Caco-2 (cell line): Measurements from ENCODE around the gene OR2C3. TPM values are rescaled to one million over a fixed set of nuclear protein-coding genes. Genes with fewer than 3 reads are reported as not detected.

Experiments used
- Bru-seq: library from RNA; stranded (reverse); fragments of 400-500 nt; gene quantifications from one replicate; lab custom pipeline; 2021; lab: Mats Ljungman, UMichigan
- BruChase-seq, 2 experiments: library from RNA; stranded (reverse); fragments of 400-500 nt; gene quantifications; one replicate each; lab custom pipeline; 2021; lab: Mats Ljungman, UMichigan
- BruUV-seq: library from RNA; stranded (reverse); fragments of 400-500 nt; replicated peaks from 2 replicates; lab custom pipeline; 2021; lab: Mats Ljungman, UMichigan
- CTCF ChIA-PET: fragments of 300-600 bp; sonication (Branson Sonifier 250); formaldehyde crosslinking; loops from one replicate; lab custom pipeline; 2022; ENCODE audit warnings: antibody characterized with exemption; lab: Charles Lee
- POLR2A ChIA-PET: fragments of 300-600 bp; sonication (Branson Sonifier 250); formaldehyde crosslinking; loops from one replicate; lab custom pipeline; 2022; ENCODE audit warnings: antibody characterized with exemption; lab: Charles Lee
- DNase-seq, 2 experiments: peaks; one replicate each; pipeline versions ENCODE4 v3.0.0 to v3.0.0-alpha.2; 2020 to 2022
- H3K27me3 ChIP-seq: replicated peaks from 2 replicates; pipeline ENCODE4 v1.6.0; 2011; ENCODE audit warnings: low read length; ENCODE audit not compliant: control insufficient read depth, insufficient read depth
- H3K36me3 ChIP-seq: 2 replicates; pipeline ENCODE4 v1.5.1; 2011; ENCODE audit warnings: low read length; ENCODE audit not compliant: control insufficient read depth, insufficient read depth
- H3K4me1 ChIP-seq: fragments of 250-450 bp; sonication (Bioruptor Pico); 2 replicates; pipeline ENCODE4 v1.5.1; 2020; ENCODE audit warnings: mild to moderate bottlenecking
- H3K4me3 ChIP-seq: 2 replicates; pipeline ENCODE4 v1.5.1; 2011; ENCODE audit warnings: low read depth, mild to moderate bottlenecking, control low read depth, low read length
- H3K9me3 ChIP-seq: fragments of 250-450 bp; sonication (Bioruptor Pico); 2 replicates; pipeline ENCODE4 v1.5.1; 2020; ENCODE audit warnings: mild to moderate bottlenecking, moderate library complexity
- H3K27ac Mint-ChIP-seq: one replicate; pipeline ENCODE4 v1.8.0; 2022; ENCODE audit warnings: mixed read lengths; ENCODE audit not compliant: unreplicated experiment
- H3K27me3 Mint-ChIP-seq: one replicate; pipeline ENCODE4 v1.8.0; 2022; ENCODE audit warnings: mixed read lengths; ENCODE audit not compliant: insufficient read depth, unreplicated experiment
- H3K36me3 Mint-ChIP-seq: one replicate; pipeline ENCODE4 v1.8.0; 2022; ENCODE audit warnings: mild to moderate bottlenecking, mixed read lengths; ENCODE audit not compliant: insufficient read depth, unreplicated experiment
- H3K4me1 Mint-ChIP-seq: one replicate; pipeline ENCODE4 v1.8.0; 2022; ENCODE audit warnings: low read depth, mixed read lengths; ENCODE audit not compliant: unreplicated experiment
- H3K4me3 Mint-ChIP-seq: one replicate; pipeline ENCODE4 v1.8.0; 2022; ENCODE audit warnings: mild to moderate bottlenecking, moderate library complexity, mixed read lengths; ENCODE audit not compliant: unreplicated experiment
- H3K9me3 Mint-ChIP-seq: one replicate; pipeline ENCODE4 v1.8.0; 2022; ENCODE audit warnings: mixed read lengths; ENCODE audit not compliant: unreplicated experiment
- intact Hi-C: fragments of 100-400 bp; cut with micrococcal nuclease; formaldehyde crosslinking; loops from one replicate; pipeline ENCODE4 v1.10.0; 2022; ENCODE audit not compliant: unreplicated experiment
- long read RNA-seq: library from polyadenylated mRNA; stranded (forward); transcript quantifications from one replicate; pipeline ENCODE4 v2.0.0, GENCODE V29; 2022
- total RNA-seq: library from RNA; stranded (reverse); gene quantifications from 2 replicates; pipeline ENCODE4 v1.2.3, GENCODE V29; 2022
- TF ChIP-seq, protein P1 (sequence below), 2 experiments: fragments of 200-600 bp in 1 of 2; IDR thresholded peaks; 1 replicate in 1 of 2; 2 replicates in 1 of 2; pipeline versions ENCODE4 v1.5.1 to v1.8.0; 2011 to 2022; ENCODE audit warnings: antibody characterized with exemption in 1 of 2, control low read depth in 1 of 2, inconsistent platforms in 1 of 2, low read depth in 1 of 2, low read length in 1 of 2, mild to moderate bottlenecking in 1 of 2, moderate library complexity in 1 of 2; ENCODE audit not compliant: insufficient read depth in 1 of 2, severe bottlenecking in 1 of 2, unreplicated experiment in 1 of 2

Gene OR2C3
- total RNA-seq (not detected in 2 replicates), Bru-seq, nascent RNA (not detected), BruChase-seq, experiment 1, labeled RNA remaining after a 2-hour chase (not detected), BruChase-seq, experiment 2, labeled RNA remaining after a 6-hour chase (not detected)
- long read RNA-seq: 0 reads

- no TSS peak for BruUV-seq
- Histone ChIP-seq H3K4me1 (no peaks in the 10 kb centered on the region), H3K36me3 (no peaks in the 10 kb centered on the region), H3K4me3 (no peak within 1 kb of the TSS), H3K9me3 (no peaks in the 10 kb centered on the region), H3K27me3 (no peaks in the 10 kb centered on the region)
- no peaks in the 10 kb centered on the region for H3K4me1 Mint-ChIP-seq
- peaks cover 3% of the 10 kb centered on the region for H3K27me3 Mint-ChIP-seq
- intact Hi-C loops: no loop called here
- CTCF ChIA-PET: no interaction called here
- H3K9me3 Mint-ChIP-seq: no peaks in the 10 kb centered on the region
- no peak within 1 kb of the TSS for H3K27ac Mint-ChIP-seq
- DNase-seq: no peak
- H3K4me3 Mint-ChIP-seq: no peak within 1 kb of the TSS
- no peaks in the 10 kb centered on the region for H3K36me3 Mint-ChIP-seq
- TF ChIP-seq, protein P1, sequence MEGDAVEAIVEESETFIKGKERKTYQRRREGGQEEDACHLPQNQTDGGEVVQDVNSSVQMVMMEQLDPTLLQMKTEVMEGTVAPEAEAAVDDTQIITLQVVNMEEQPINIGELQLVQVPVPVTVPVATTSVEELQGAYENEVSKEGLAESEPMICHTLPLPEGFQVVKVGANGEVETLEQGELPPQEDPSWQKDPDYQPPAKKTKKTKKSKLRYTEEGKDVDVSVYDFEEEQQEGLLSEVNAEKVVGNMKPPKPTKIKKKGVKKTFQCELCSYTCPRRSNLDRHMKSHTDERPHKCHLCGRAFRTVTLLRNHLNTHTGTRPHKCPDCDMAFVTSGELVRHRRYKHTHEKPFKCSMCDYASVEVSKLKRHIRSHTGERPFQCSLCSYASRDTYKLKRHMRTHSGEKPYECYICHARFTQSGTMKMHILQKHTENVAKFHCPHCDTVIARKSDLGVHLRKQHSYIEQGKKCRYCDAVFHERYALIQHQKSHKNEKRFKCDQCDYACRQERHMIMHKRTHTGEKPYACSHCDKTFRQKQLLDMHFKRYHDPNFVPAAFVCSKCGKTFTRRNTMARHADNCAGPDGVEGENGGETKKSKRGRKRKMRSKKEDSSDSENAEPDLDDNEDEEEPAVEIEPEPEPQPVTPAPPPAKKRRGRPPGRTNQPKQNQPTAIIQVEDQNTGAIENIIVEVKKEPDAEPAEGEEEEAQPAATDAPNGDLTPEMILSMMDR (IDR thresholded peaks at IDR 0.05; ENCODE audit: insufficient read depth in 1 of 2, low read depth in 1 of 2, low read length in 1 of 2, severe bottlenecking in 1 of 2, unreplicated experiment in 1 of 2): no peak
- POLR2A ChIA-PET: no interaction called here
Observed at GRCh38 chr1:247536340-247536739, at the start of gene OR2C3. Gene OR2C3 (minus strand): TSS chr1:247536440. CDS start chr1:247532511, 3,929 bp downstream.

DNA sequence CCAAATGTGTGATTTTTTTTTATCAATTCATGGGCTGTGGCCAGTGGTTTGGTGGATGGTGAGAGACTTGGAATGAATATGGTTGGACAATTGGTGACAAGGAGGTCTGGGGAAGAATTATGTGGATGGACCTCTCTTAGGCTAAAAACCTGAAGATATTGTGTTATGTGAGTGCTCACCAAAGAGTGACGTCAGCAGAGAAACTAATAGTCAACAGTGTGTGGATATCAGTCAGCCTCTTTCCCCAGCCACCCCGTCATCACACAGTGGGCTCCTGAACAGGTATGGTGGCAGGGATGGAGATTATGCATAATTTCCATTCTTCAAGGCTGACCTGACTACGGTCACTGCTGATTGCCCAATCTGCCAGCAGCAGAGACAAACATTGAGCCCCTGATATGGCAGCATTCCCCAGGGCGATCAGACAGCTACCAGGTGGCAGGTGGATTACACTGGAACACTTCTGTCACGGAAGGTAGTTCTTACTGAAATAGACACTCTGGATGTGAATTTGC is 42.8 kb upstream of the OR2C3 start:
- H3K27ac Mint-ChIP-seq: no peak overlapping the region
- H3K4me3 Mint-ChIP-seq: no peak overlapping the region
- no peaks in the 10 kb centered on the region for H3K4me1 ChIP-seq
- H3K9me3 ChIP-seq: no peaks in the 10 kb centered on the region
- H3K27me3 ChIP-seq: no peaks in the 10 kb centered on the region
- CTCF ChIA-PET: no interaction called here
- TF ChIP-seq, protein P1 (IDR thresholded peaks at IDR 0.05; ENCODE audit: insufficient read depth in 1 of 2, low read depth in 1 of 2, low read length in 1 of 2, severe bottlenecking in 1 of 2, unreplicated experiment in 1 of 2): no peak
- no peak overlapping the region for H3K4me3 ChIP-seq
- BruUV-seq: no TSS peak
- no peaks in the 10 kb centered on the region for H3K9me3 Mint-ChIP-seq
- POLR2A ChIA-PET: no interaction called here
- DNase-seq: no peak
- H3K36me3 Mint-ChIP-seq: no peaks in the 10 kb centered on the region
- H3K27me3 Mint-ChIP-seq: peaks cover 6% of the 10 kb centered on the region
- H3K36me3 ChIP-seq: no peaks in the 10 kb centered on the region
- intact Hi-C loops: no loop called here
- H3K4me1 Mint-ChIP-seq: no peaks in the 10 kb centered on the region

GRCh38 chr1:247576514-247576913 is 40.3 kb upstream of the OR2C3 start:
- H3K36me3 Mint-ChIP-seq: no peaks in the 10 kb centered on the region
- TF ChIP-seq, protein P1 (IDR thresholded peaks at IDR 0.05; ENCODE audit: insufficient read depth in 1 of 2, low read depth in 1 of 2, low read length in 1 of 2, severe bottlenecking in 1 of 2, unreplicated experiment in 1 of 2): peak; percentile 47 to 66
- Histone ChIP-seq H3K9me3 (no peaks in the 10 kb centered on the region), H3K36me3 (no peaks in the 10 kb centered on the region), H3K4me1 (no peaks in the 10 kb centered on the region), H3K27me3 (no peaks in the 10 kb centered on the region), H3K4me3 (no peak overlapping the region)
- ChIA-PET POLR2A (no interaction called here), CTCF (interaction anchor here (0.6 kb wide), 1 partner anchor 186 kb away, joined by 3 read pairs; no protein-coding TSS in a partner anchor)
- intact Hi-C loops: loop anchor here (1.0 kb wide), 2 partner anchors 186 to 204 kb away; no protein-coding TSS in a partner anchor
- no peaks in the 10 kb centered on the region for H3K4me1 Mint-ChIP-seq
- H3K27me3 Mint-ChIP-seq: peaks cover 2% of the 10 kb centered on the region
- DNase-seq: peak in 1 of 2 experiments; percentile 12
- H3K27ac Mint-ChIP-seq: no peak overlapping the region
- H3K4me3 Mint-ChIP-seq: no peak overlapping the region
- H3K9me3 Mint-ChIP-seq: no peaks in the 10 kb centered on the region
- BruUV-seq: no TSS peak
